ENCODE data around the gene GMPR. TPM values are rescaled to one million over a fixed set of nuclear protein-coding genes. Genes with fewer than 3 reads are reported as not detected.

Gene GMPR
- total RNA-seq, 1 donor = 6.5 TPM

DNA sequence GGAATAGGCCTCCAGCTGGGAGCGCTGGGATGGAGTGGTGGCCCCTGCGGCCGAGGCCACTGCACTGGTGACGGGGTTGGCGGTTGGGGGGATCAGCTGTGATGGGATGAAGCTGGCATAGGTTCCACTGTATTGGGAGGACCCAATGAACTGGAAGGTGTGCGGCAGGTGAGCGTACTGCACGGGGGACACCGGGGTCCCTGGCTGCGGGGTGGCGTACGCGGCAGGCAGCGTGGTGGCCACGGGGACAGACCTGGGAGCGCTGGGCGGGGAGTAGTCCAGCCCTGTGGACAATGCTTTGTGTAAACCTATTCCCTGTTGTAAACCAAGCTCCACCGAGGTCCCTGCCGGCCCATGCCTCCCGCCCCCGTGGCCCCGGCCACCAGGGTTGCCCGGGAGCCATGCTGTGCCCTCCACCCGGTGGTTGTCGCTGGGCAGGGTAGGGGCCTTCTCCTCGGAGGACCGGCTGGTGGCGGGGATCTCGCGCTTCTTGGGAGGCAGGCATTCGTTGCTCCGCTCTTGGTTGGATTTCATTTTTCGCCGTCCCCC, 89.5 kb downstream of the GMPR start:
- Histone ChIP-seq H3K4me3 (ENCODE audit: insufficient read depth, low read length) (no peak overlapping the region), H4K20me1 (ENCODE audit: insufficient read depth, low read length) (peaks cover 14% of the 10 kb centered on the region), H3K27me3 (ENCODE audit: insufficient read depth, low read length) (no peaks in the 10 kb centered on the region), H3K4me1 (ENCODE audit: insufficient read depth, low read length) (peaks cover 21% of the 10 kb centered on the region), H2AFZ (ENCODE audit: low read length) (no peak overlapping the region), H3K4me2 (ENCODE audit: insufficient read depth, low read length) (no peak overlapping the region), H3K36me3 (ENCODE audit: insufficient read depth, low read length) (peaks cover 6% of the 10 kb centered on the region), H3K27ac (ENCODE audit: low read depth, low read length) (no peak overlapping the region), H3K9me3 (ENCODE audit: low read depth, low read length) (no peaks in the 10 kb centered on the region), H3K79me2 (ENCODE audit: insufficient read depth, low read length) (no peaks in the 10 kb centered on the region)
- TF ChIP-seq, protein P1, sequence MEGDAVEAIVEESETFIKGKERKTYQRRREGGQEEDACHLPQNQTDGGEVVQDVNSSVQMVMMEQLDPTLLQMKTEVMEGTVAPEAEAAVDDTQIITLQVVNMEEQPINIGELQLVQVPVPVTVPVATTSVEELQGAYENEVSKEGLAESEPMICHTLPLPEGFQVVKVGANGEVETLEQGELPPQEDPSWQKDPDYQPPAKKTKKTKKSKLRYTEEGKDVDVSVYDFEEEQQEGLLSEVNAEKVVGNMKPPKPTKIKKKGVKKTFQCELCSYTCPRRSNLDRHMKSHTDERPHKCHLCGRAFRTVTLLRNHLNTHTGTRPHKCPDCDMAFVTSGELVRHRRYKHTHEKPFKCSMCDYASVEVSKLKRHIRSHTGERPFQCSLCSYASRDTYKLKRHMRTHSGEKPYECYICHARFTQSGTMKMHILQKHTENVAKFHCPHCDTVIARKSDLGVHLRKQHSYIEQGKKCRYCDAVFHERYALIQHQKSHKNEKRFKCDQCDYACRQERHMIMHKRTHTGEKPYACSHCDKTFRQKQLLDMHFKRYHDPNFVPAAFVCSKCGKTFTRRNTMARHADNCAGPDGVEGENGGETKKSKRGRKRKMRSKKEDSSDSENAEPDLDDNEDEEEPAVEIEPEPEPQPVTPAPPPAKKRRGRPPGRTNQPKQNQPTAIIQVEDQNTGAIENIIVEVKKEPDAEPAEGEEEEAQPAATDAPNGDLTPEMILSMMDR (IDR thresholded peaks at IDR 0.05; ENCODE audit: extremely low read depth, low read depth, low read length) = no peak
- DNase-seq (ENCODE audit: insufficient read length, low spot score, missing footprints) = no peak

DNA sequence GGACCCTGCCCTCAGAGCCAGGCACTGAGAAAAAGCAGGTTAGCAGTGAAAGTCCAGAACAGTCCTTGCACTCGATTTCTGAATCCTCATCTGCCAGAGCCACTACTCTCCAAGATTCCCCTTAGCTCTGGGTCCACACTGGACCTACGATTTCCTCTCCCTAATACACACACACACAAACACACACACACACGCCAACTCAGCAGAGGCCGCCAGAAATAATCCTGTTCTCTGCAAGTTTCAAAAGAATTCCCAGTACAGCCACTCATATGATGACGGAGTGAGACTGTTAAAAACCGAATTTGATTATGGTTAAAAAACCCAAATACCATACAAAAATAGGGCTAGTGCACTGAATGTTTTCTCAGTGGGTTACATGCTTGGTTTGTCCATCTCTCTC, 90.8 kb downstream of the GMPR start:
- Histone ChIP-seq H3K79me2 (ENCODE audit: insufficient read depth, low read length) (no peaks in the 10 kb centered on the region), H4K20me1 (ENCODE audit: insufficient read depth, low read length) (peaks cover 10% of the 10 kb centered on the region), H3K36me3 (ENCODE audit: insufficient read depth, low read length) (peaks cover 6% of the 10 kb centered on the region), H3K27ac (ENCODE audit: low read depth, low read length) (no peak overlapping the region), H3K4me2 (ENCODE audit: insufficient read depth, low read length) (no peak overlapping the region), H3K9me3 (ENCODE audit: low read depth, low read length) (no peaks in the 10 kb centered on the region), H2AFZ (ENCODE audit: low read length) (no peak overlapping the region), H3K4me3 (ENCODE audit: insufficient read depth, low read length) (no peak overlapping the region), H3K4me1 (ENCODE audit: insufficient read depth, low read length) (peaks cover 29% of the 10 kb centered on the region), H3K27me3 (ENCODE audit: insufficient read depth, low read length) (no peaks in the 10 kb centered on the region)
- no peak for DNase-seq (ENCODE audit: insufficient read length, low spot score, missing footprints)
- TF ChIP-seq, protein P1 (IDR thresholded peaks at IDR 0.05; ENCODE audit: extremely low read depth, low read depth, low read length) = no peak

DNA sequence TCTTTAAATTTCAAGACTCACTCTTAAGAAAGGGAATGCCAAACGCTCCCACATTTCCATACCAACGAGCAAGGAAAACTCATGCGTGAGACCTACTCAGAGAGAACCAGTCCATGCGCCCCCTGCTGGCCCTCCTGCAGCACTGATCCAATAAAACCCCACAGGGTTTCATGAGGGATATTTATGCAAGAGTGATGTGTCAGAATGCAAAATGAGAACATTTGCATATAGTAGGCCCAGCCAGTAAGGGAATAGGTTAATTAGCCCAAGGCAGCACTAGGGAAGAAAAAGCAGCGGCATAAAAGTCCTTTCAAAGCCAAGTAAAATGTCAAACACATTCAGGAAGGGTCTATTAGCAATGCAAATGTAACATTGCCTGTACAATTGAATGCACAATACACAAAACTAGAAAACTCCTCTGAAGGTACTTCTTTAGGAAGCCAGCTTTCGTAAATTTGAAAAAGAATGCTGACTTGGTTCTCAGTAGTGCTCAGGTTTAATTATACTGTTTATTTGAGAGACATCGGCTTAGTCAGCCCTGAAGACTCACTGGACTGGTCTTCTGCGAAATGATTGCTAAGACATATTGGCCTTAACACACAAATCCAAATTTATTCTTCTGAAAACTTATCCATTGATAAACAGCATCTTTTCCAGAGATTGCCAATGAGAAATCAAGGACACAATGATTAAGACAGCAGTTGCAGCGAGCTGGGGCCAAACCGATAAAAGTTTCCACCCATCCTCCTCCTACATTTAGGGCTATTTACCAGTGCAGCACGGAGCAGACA, 93.2 kb downstream of the GMPR start:
- TF ChIP-seq, protein P1 (IDR thresholded peaks at IDR 0.05; ENCODE audit: extremely low read depth, low read depth, low read length) = peak; percentile 99
- Histone ChIP-seq H3K27ac (ENCODE audit: low read depth, low read length) (peak overlapping the region; percentile 64), H3K4me3 (ENCODE audit: insufficient read depth, low read length) (peak overlapping the region; percentile 35), H3K4me2 (ENCODE audit: insufficient read depth, low read length) (peak overlapping the region; percentile 73), H3K27me3 (ENCODE audit: insufficient read depth, low read length) (no peaks in the 10 kb centered on the region), H3K9me3 (ENCODE audit: low read depth, low read length) (no peaks in the 10 kb centered on the region), H4K20me1 (ENCODE audit: insufficient read depth, low read length) (peaks cover 4% of the 10 kb centered on the region), H3K4me1 (ENCODE audit: insufficient read depth, low read length) (peaks cover 43% of the 10 kb centered on the region), H2AFZ (ENCODE audit: low read length) (no peak overlapping the region), H3K79me2 (ENCODE audit: insufficient read depth, low read length) (no peaks in the 10 kb centered on the region), H3K36me3 (ENCODE audit: insufficient read depth, low read length) (peaks cover 6% of the 10 kb centered on the region)
- DNase-seq (ENCODE audit: insufficient read length, low spot score, missing footprints) = peak; percentile 98

DNA sequence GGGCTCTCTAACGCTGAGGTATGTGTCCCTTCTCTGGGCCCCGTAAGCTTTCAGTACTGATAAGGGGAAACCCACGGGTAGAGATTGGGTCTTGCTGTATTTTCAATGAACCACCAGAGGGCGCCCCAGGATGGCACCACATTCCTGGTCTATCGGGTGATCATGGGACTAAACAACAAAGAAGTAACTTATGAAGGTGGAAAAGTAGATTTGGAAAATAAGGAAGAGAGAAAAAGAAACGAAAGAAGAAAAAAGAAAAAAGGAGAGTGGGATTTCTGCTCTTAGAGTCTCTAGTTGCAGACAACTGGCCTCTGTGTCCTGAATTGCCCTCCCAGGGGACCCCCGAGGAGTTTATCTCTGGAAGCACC, 93.8 kb downstream of the GMPR start:
- Histone ChIP-seq H2AFZ (ENCODE audit: low read length) (no peak overlapping the region), H3K4me1 (ENCODE audit: insufficient read depth, low read length) (peaks cover 49% of the 10 kb centered on the region), H4K20me1 (ENCODE audit: insufficient read depth, low read length) (peaks cover 4% of the 10 kb centered on the region), H3K9me3 (ENCODE audit: low read depth, low read length) (no peaks in the 10 kb centered on the region), H3K36me3 (ENCODE audit: insufficient read depth, low read length) (no peaks in the 10 kb centered on the region), H3K27me3 (ENCODE audit: insufficient read depth, low read length) (no peaks in the 10 kb centered on the region), H3K4me2 (ENCODE audit: insufficient read depth, low read length) (peak overlapping the region; percentile 73), H3K4me3 (ENCODE audit: insufficient read depth, low read length) (peak overlapping the region; percentile 35), H3K27ac (ENCODE audit: low read depth, low read length) (peak overlapping the region; percentile 64), H3K79me2 (ENCODE audit: insufficient read depth, low read length) (no peaks in the 10 kb centered on the region)
- peak; percentile 92 for DNase-seq (ENCODE audit: insufficient read length, low spot score, missing footprints)
- TF ChIP-seq, protein P1 (IDR thresholded peaks at IDR 0.05; ENCODE audit: extremely low read depth, low read depth, low read length) = peak; percentile 96

Data from osteoblast (primary cell).